K562 (cell line): Measurements from ENCODE around the gene PACS1. TPM values are rescaled to one million over a fixed set of nuclear protein-coding genes. Genes with fewer than 3 reads are reported as not detected.

Experiments
- ATAC-seq: fragments of 200-7000 bp; cut with Tn5 transposase; 3 replicates; pipeline ENCODE4 v1.9.1; 2020; ENCODE audit warnings: moderate library complexity
- BruUV-seq: library from RNA; stranded (reverse); fragments of 400-500 nt; replicated peaks from 2 replicates; lab custom pipeline; 2021; lab: Mats Ljungman, UMichigan
- CTCF ChIA-PET: fragments of 300-600 bp; formaldehyde crosslinking; extraction: SDS; loops from one replicate; lab custom pipeline; 2021; ENCODE audit warnings: low intra/inter-chr PET ratio; lab: Yijun Ruan, JAX
- POLR2A ChIA-PET: fragments of 300-600, 350-650 bp; sonication (Branson Sonifier 250); formaldehyde crosslinking; extraction: SDS; loops from one replicate; lab custom pipeline; 2021; ENCODE audit warnings: antibody characterized with exemption, inconsistent platforms; lab: Yijun Ruan, JAX
- DNase-seq, 4 experiments: peaks; one replicate each; pipeline versions ENCODE4 v3.0.0 to v3.0.0-alpha.2; 2011 to 2018; ENCODE audit warnings: low spot score in 3 of 4, mixed read lengths in 3 of 4; ENCODE audit errors: extremely low read depth in 1 of 4
- FAIRE-seq: peaks from 2 replicates; lab custom pipeline; 2011; peaks lifted over from hg19 to GRCh38; lab: Jason Lieb, UNC
- H2AFZ ChIP-seq: 2 replicates; pipeline ENCODE4 v1.6.0; 2011; ENCODE audit warnings: low read depth, low read length, control low read depth, inconsistent platforms
- H3K27ac ChIP-seq: fragments of 200-600 bp; 3 replicates; pipeline ENCODE4 v1.8.0; 2011; ENCODE audit warnings: low read depth, mild to moderate bottlenecking, control low read depth, inconsistent platforms, low read length, moderate library complexity, mixed read lengths; ENCODE audit errors: extremely low read depth
- H3K27me3 ChIP-seq, 2 experiments: fragments of 300-600 bp in 1 of 2; 2 replicates in 1 of 2; 3 replicates in 1 of 2; pipeline versions ENCODE4 v1.6.0 to v1.8.0; 2011; ENCODE audit warnings: inconsistent platforms in 2 of 2, low read length in 2 of 2, mild to moderate bottlenecking in 1 of 2, mixed read lengths in 1 of 2, moderate library complexity in 1 of 2; ENCODE audit not compliant: control insufficient read depth in 2 of 2, insufficient read depth in 2 of 2
- H3K36me3 ChIP-seq: fragments of 300-600 bp; 3 replicates; pipeline ENCODE4 v1.8.0; 2011; ENCODE audit warnings: mild to moderate bottlenecking, low read length, inconsistent platforms; ENCODE audit not compliant: control insufficient read depth, insufficient read depth
- H3K4me1 ChIP-seq, 2 experiments: fragments of 200-600 bp in 1 of 2; replicated peaks in 1 of 2; 2 replicates in 1 of 2; 3 replicates in 1 of 2; pipeline versions ENCODE4 v1.5.1 to v1.8.0; 2011; ENCODE audit warnings: inconsistent platforms in 2 of 2, low read length in 2 of 2, mild to moderate bottlenecking in 1 of 2, mixed read lengths in 1 of 2, moderate library complexity in 1 of 2; ENCODE audit not compliant: control insufficient read depth in 2 of 2, insufficient read depth in 2 of 2
- H3K4me2 ChIP-seq: 2 replicates; pipeline ENCODE4 v1.6.1; 2011; ENCODE audit warnings: low read length, control low read depth, inconsistent platforms, mixed read lengths; ENCODE audit not compliant: insufficient read depth
- H3K4me3 ChIP-seq: fragments of 200-600 bp; sonication (generic), shearing (Covaris generic); 2 replicates; pipeline ENCODE4 v1.5.1; 2016; ENCODE audit warnings: control low read depth, inconsistent platforms
- H3K79me2 ChIP-seq: fragments of 200-600 bp; 3 replicates; pipeline ENCODE4 v1.8.0; 2011; ENCODE audit warnings: low read length, inconsistent platforms; ENCODE audit not compliant: control insufficient read depth, insufficient read depth
- H3K9ac ChIP-seq, 2 experiments: 2 replicates each; pipeline versions ENCODE4 v1.6.0 to v1.6.1; 2011; ENCODE audit warnings: low read depth in 2 of 2, low read length in 2 of 2, control low read depth in 1 of 2, inconsistent platforms in 1 of 2, mild to moderate bottlenecking in 1 of 2, mixed read lengths in 1 of 2; ENCODE audit not compliant: insufficient read depth in 1 of 2
- H3K9me1 ChIP-seq: one replicate; pipeline ENCODE4 v1.6.0; 2011; ENCODE audit warnings: inconsistent platforms, mild to moderate bottlenecking, low read length, moderate library complexity; ENCODE audit not compliant: control insufficient read depth, insufficient read depth
- H3K9me3 ChIP-seq: replicated peaks from 2 replicates; pipeline ENCODE4 v1.5.1; 2011; ENCODE audit warnings: low read depth, low read length, inconsistent platforms; ENCODE audit not compliant: control insufficient read depth, insufficient read depth
- H4K20me1 ChIP-seq: replicated peaks from 2 replicates; pipeline ENCODE4 v1.6.1; 2011; ENCODE audit warnings: low read length, inconsistent platforms, mixed read lengths; ENCODE audit not compliant: control insufficient read depth, insufficient read depth
- ATF3 ChIP-seq, 2 experiments: fragments of 450-650 bp in 1 of 2; sonication (generic) in 1 of 2; formaldehyde crosslinking in 1 of 2; IDR thresholded peaks in 1 of 2; conservative IDR thresholded peaks in 1 of 2; 2 replicates each; pipeline versions ENCODE4 v1.6.1 to v1.8.1; 2016 to 2023; ENCODE audit warnings: mild to moderate bottlenecking in 2 of 2, moderate library complexity in 2 of 2, inconsistent platforms in 1 of 2, missing genetic modification reagents in 1 of 2
- C11orf30 ChIP-seq: fragments of 450-650 bp; IDR thresholded peaks from 2 replicates; pipeline ENCODE4 v1.6.1; 2016; ENCODE audit warnings: low read depth, mild to moderate bottlenecking
- CTCF ChIP-seq, 3 experiments: IDR thresholded peaks in 2 of 3; conservative IDR thresholded peaks in 1 of 3; 2 replicates each; pipeline ENCODE4 v1.5.1; 2011 to 2012; ENCODE audit warnings: low read length in 3 of 3, mild to moderate bottlenecking in 3 of 3, control low read depth in 2 of 3, improper control_type of control experiment in 1 of 3, inconsistent platforms in 1 of 3, low read depth in 1 of 3, mixed read lengths in 1 of 3, moderate library complexity in 1 of 3; ENCODE audit not compliant: insufficient read depth in 2 of 3
- DACH1 ChIP-seq: fragments of 450-650 bp; IDR thresholded peaks from 2 replicates; pipeline ENCODE4 v1.6.1; 2018; ENCODE audit not compliant: partially characterized antibody
- ETV1 ChIP-seq: fragments of 450-650 bp; conservative IDR thresholded peaks from 2 replicates; pipeline ENCODE4 v1.6.1; 2016; ENCODE audit warnings: missing genetic modification characterization, control low read depth, low read depth, missing compliant biosample characterization
- HDAC1 ChIP-seq, 2 experiments: fragments of 450-650 bp; IDR thresholded peaks; 2 replicates each; pipeline ENCODE4 v1.6.1; 2016 to 2017; ENCODE audit warnings: inconsistent platforms in 1 of 2, mild to moderate bottlenecking in 1 of 2, moderate library complexity in 1 of 2
- HEY1 ChIP-seq: fragments of 250-450 bp; sonication (Bioruptor Pico); IDR thresholded peaks from 2 replicates; pipeline ENCODE4 v1.5.0; 2020; ENCODE audit warnings: mild to moderate bottlenecking, moderate library complexity, borderline replicate concordance
- MAFF ChIP-seq: IDR thresholded peaks from 2 replicates; pipeline ENCODE4 v1.6.1; 2012; ENCODE audit warnings: low read length, improper control_type of control experiment
- MAFG ChIP-seq: fragments of 450-650 bp; conservative IDR thresholded peaks from 2 replicates; pipeline ENCODE4 v1.6.1; 2016; ENCODE audit warnings: missing genetic modification characterization, missing compliant biosample characterization
- MAFK ChIP-seq: IDR thresholded peaks from 2 replicates; pipeline ENCODE4 v1.6.1; 2011; ENCODE audit warnings: low read length, improper control_type of control experiment
- NFE2 ChIP-seq: IDR thresholded peaks from 2 replicates; pipeline ENCODE4 v1.6.1; 2014; ENCODE audit warnings: antibody characterized with exemption, low read depth
- RAD21 ChIP-seq, 2 experiments: fragments of 250-450 bp in 1 of 2; fragments of 450-650 bp in 1 of 2; sonication (Bioruptor Pico) in 1 of 2; formaldehyde crosslinking in 1 of 2; IDR thresholded peaks in 1 of 2; conservative IDR thresholded peaks in 1 of 2; 2 replicates each; pipeline versions ENCODE4 v1.4.0 to v1.8.0; 2020 to 2022; ENCODE audit warnings: mild to moderate bottlenecking in 2 of 2, moderate library complexity in 1 of 2
- SMARCA4 ChIP-seq: fragments of 450-650 bp; IDR thresholded peaks from 2 replicates; pipeline ENCODE4 v1.6.1; 2016
- SMARCA5 ChIP-seq: fragments of 450-650 bp; IDR thresholded peaks from 2 replicates; pipeline ENCODE4 v1.6.1; 2016
- STAG1 ChIP-seq: sonication (generic); formaldehyde crosslinking; IDR thresholded peaks from 2 replicates; pipeline ENCODE4 v1.5.0; 2020; ENCODE audit warnings: missing genetic modification reagents, borderline replicate concordance
- STAT5B ChIP-seq: fragments of 250-450 bp; sonication (Bioruptor Pico); IDR thresholded peaks from 2 replicates; pipeline ENCODE4 v1.8.0; 2021; ENCODE audit warnings: mild to moderate bottlenecking, inconsistent platforms
- TAF1 ChIP-seq: IDR thresholded peaks from 2 replicates; pipeline ENCODE4 v1.6.1; 2011; ENCODE audit warnings: mild to moderate bottlenecking, low read length, moderate library complexity; ENCODE audit not compliant: insufficient read depth, control insufficient read depth, severe bottlenecking; ENCODE audit errors: extremely low read depth
- TBL1XR1 ChIP-seq, 2 experiments: IDR thresholded peaks; 2 replicates each; pipeline ENCODE4 v1.6.1; 2012; ENCODE audit warnings: improper control_type of control experiment in 2 of 2, low read length in 2 of 2, mild to moderate bottlenecking in 1 of 2
- XRCC5 ChIP-seq: fragments of 200-400 bp; formaldehyde crosslinking; IDR thresholded peaks from 2 replicates; pipeline ENCODE4 v1.6.1; 2017; ENCODE audit warnings: low read depth, mild to moderate bottlenecking, low read length
- ZNF316 ChIP-seq: fragments of 450-650 bp; IDR thresholded peaks from 2 replicates; pipeline ENCODE4 v1.6.1; 2016
- ZNF551 ChIP-seq: fragments of 250-450 bp; sonication (Bioruptor Pico); IDR thresholded peaks from 2 replicates; pipeline ENCODE4 v1.5.0; 2021; ENCODE audit warnings: mild to moderate bottlenecking, moderate library complexity
- in situ Hi-C: fragments of 300-500 bp; cut with MboI; formaldehyde crosslinking; loops from 4 replicates; pipeline ENCODE4 v1.15.0; 2018; ENCODE audit warnings: inconsistent platforms, mixed read lengths
- intact Hi-C: fragments of 100-400 bp; cut with micrococcal nuclease; formaldehyde crosslinking; loops from 2 replicates; pipeline ENCODE4 v1.14.2; 2022
- polyA plus RNA-seq, 8 experiments: library from polyadenylated mRNA; depleted of rRNA in 4 of 8; stranded (reverse) in 5 of 8; unstranded in 3 of 8; fragments of >200 nt; fragmentation: Nextera tagmentation in 2 of 8; fragmentation: Illumina TruSeq in 1 of 8; extraction: Ambion mirVana in 2 of 8; extraction: Trizol in 1 of 8; gene quantifications; 2 replicates each; pipeline versions ENCODE4 v1.2.1 to v1.2.3, GENCODE V29; 2011 to 2014; ENCODE audit warnings: inconsistent platforms in 1 of 8, missing spikeins in 1 of 8
- total RNA-seq, 7 experiments: library from RNA; depleted of rRNA in 6 of 7; stranded (reverse); fragments of >200 nt in 6 of 7; fragmentation: Illumina TruSeq in 2 of 7; extraction: Trizol in 2 of 7; gene quantifications; 2 replicates each; pipeline versions ENCODE4 v1.2.1 to v1.2.3, GENCODE V29; 2011 to 2021; ENCODE audit warnings: low replicate concordance in 1 of 7

Gene PACS1
- total and polyA plus RNA-seq, 9 of the 15 experiments (the other 6 are each of a cell fraction or from before 2014, with no cell fraction given): 0.34 to 28.1 (median 8.5) TPM

- Histone ChIP-seq H3K27ac (no peak overlapping the region), H3K9ac (no peak overlapping the region), H4K20me1 (no peaks in the 10 kb centered on the region), H3K36me3 (no peaks in the 10 kb centered on the region), H3K4me1 (peaks cover 3 to 9% of the 10 kb centered on the region in 2 experiments; a peak in 3 of 5 replicates), H2AFZ (no peak overlapping the region), H3K9me1 (no peaks in the 10 kb centered on the region), H3K9me3 (no peaks in the 10 kb centered on the region), H3K4me2 (no peak overlapping the region), H3K4me3 (no peak overlapping the region), H3K27me3 (no peaks in the 10 kb centered on the region), H3K79me2 (0 out of 3 replicates have a peak, but pooled peaks cover 3% of the 10 kb centered on the region)
- peak in 3 of 4 experiments; percentile 30 to 39 (median 38) for DNase-seq
- BruUV-seq: no TSS peak
- in situ Hi-C loops: no loop called here
- intact Hi-C loops: no loop called here
- peak; percentile 72 for FAIRE-seq
- POLR2A ChIA-PET: interaction anchor here (1.1 to 1.2 kb wide), 2 partner anchors 19 to 267 kb away, joined by 3 to 4 read pairs; partner anchors contain the start of gene CCDC85B
- CTCF ChIA-PET: no interaction called here
- peak; percentile 87 for ATAC-seq
- TF ChIP-seq HEY1 (CRISPR knock-in tag) (no peak), C11orf30 (peak; percentile 72), STAT5B (CRISPR knock-in tag) (no peak), ZNF316 (peak; percentile 75), TAF1 (no peak), ETV1 (peak; percentile 30; the same call in 1 of the 2 replicates), DACH1 (no peak), HDAC1 (IDR thresholded peaks at IDR 0.05) (no peak), MAFG (tag) (peak; percentile 86), STAG1 (CRISPR knock-in tag) (no peak), NFE2 (peak; percentile 79), ATF3 (IDR thresholded peaks at IDR 0.05) (peak; percentile 65), ATF3 (CRISPR knock-in tag; conservative IDR thresholded peaks at IDR 0.05) (no peak), RAD21 (CRISPR knock-in tag; conservative IDR thresholded peaks at IDR 0.05 in 1 of 2, IDR thresholded peaks at IDR 0.05 in 1 of 2) (peak in 1 of 2 experiments; percentile 2; a peak in 1 of 4 replicates), CTCF (IDR thresholded peaks at IDR 0.05 in 2 of 3, conservative IDR thresholded peaks at IDR 0.05 in 1 of 3; ENCODE audit: insufficient read depth in 2 of 3, low read depth in 1 of 3, low read length in 3 of 3) (peak in 1 of 3 experiments; percentile 16; a peak in 2 of 6 replicates), SMARCA4 (0 out of 2 replicates have a peak, but pooled peaks have one; percentile 26), TBL1XR1 (IDR thresholded peaks at IDR 0.05; ENCODE audit: low read length in 2 of 2) (no peak), MAFK (peak; percentile 37; the same call in 1 of the 2 replicates), SMARCA5 (no peak), XRCC5 (no peak), MAFF (peak; percentile 65; the same call in 1 of the 2 replicates), ZNF551 (CRISPR knock-in tag) (no peak)
These were observed 87.3 kb downstream of the PACS1 start for GRCh38 chr11:66157182-66157864.
